ENCODE data around the gene EFCAB9.

GRCh38 chr5:172251419-172251818 lies 57.4 kb downstream of the EFCAB9 start:
- no peak for TF ChIP-seq CTCF (IDR thresholded peaks at IDR 0.05)
- TF ChIP-seq POLR2A (IDR thresholded peaks at IDR 0.05) = no peak
